Kidney epithelial cell (primary cell): ENCODE data around the gene TSC22D2. TPM values are rescaled to one million over a fixed set of nuclear protein-coding genes. Genes with fewer than 3 reads are reported as not detected.
"Not testable (repeated sequence)": the region's sequence is repeated elsewhere in the genome, so short reads cannot be mapped to it uniquely, and the experiment has no call there.

Source experiments
- DNase-seq: peaks from one replicate; pipeline ENCODE4 v3.0.0-alpha.2; 2010; ENCODE audit warnings: low read depth
- H3K27me3 ChIP-seq: 2 replicates; pipeline ENCODE4 v1.6.0; 2011; ENCODE audit warnings: low read length; ENCODE audit not compliant: control insufficient read depth, insufficient read depth
- H3K36me3 ChIP-seq: 2 replicates; pipeline ENCODE4 v1.5.1; 2011; ENCODE audit warnings: low read length; ENCODE audit not compliant: control insufficient read depth, insufficient read depth
- H3K4me3 ChIP-seq: 2 replicates; pipeline ENCODE4 v1.5.1; 2011; ENCODE audit warnings: low read depth, mild to moderate bottlenecking, control low read depth, low read length
- CTCF ChIP-seq: IDR thresholded peaks from 2 replicates; pipeline ENCODE4 v1.5.1; 2011; ENCODE audit warnings: mild to moderate bottlenecking, moderate library complexity, low read length, control low read depth, inconsistent platforms; ENCODE audit not compliant: insufficient read depth, poor library complexity, severe bottlenecking
- total RNA-seq: library from RNA; depleted of rRNA; stranded (reverse); fragments of >200 nt; gene quantifications from 2 replicates; pipeline ENCODE4 v1.2.3, GENCODE V29; 2015

Gene TSC22D2
- total RNA-seq, 1 donor from 2014 or later, result 13.3 TPM

- Histone ChIP-seq H3K27me3 (no peaks in the 10 kb centered on the region), H3K36me3 (no peaks in the 10 kb centered on the region), H3K4me3 (no peak overlapping the region)
- DNase-seq, result no peak
- TF ChIP-seq CTCF, result no peak
Observed at GRCh38 chr3:150467381-150467780, 59.3 kb downstream of the TSC22D2 start.

- TF ChIP-seq CTCF, result no peak
- H3K27me3 ChIP-seq, result no peaks in the 10 kb centered on the region
- DNase-seq, result peak; percentile 94
- no peak overlapping the region for H3K4me3 ChIP-seq
- H3K36me3 ChIP-seq, result no peaks in the 10 kb centered on the region
Observed at GRCh38 chr3:150469031-150469930, 61.2 kb downstream of the TSC22D2 start.

GRCh38 chr3:150469931-150470740 lies 62.0 kb downstream of the TSC22D2 start:
- no peak for TF ChIP-seq CTCF
- no peak for DNase-seq
- Histone ChIP-seq H3K27me3 (no peaks in the 10 kb centered on the region), H3K36me3 (no peaks in the 10 kb centered on the region), H3K4me3 (no peak overlapping the region)

GRCh38 chr3:150472421-150472820 lies 64.3 kb downstream of the TSC22D2 start:
- H3K27me3 ChIP-seq, result no peaks in the 10 kb centered on the region
- H3K4me3 ChIP-seq, result no peak overlapping the region
- TF ChIP-seq CTCF, result no peak
- DNase-seq, result no peak
- H3K36me3 ChIP-seq, result no peaks in the 10 kb centered on the region

- not testable (repeated sequence) for H3K27me3 ChIP-seq, H3K4me3 ChIP-seq, DNase-seq, H3K36me3 ChIP-seq
Observed at GRCh38 chr3:150473161-150473560, 65.1 kb downstream of the TSC22D2 start.

GRCh38 chr3:150479370-150479769 lies 71.3 kb downstream of the TSC22D2 start:
- no peak overlapping the region for H3K4me3 ChIP-seq
- no peak for DNase-seq
- H3K36me3 ChIP-seq, result no peaks in the 10 kb centered on the region
- TF ChIP-seq CTCF, result no peak
- H3K27me3 ChIP-seq, result no peaks in the 10 kb centered on the region
